GM18951 (cell line): ENCODE results near the gene LAMB2.

Experiments
- POLR2A ChIP-seq: IDR thresholded peaks from 4 replicates; pipeline ENCODE4 v1.6.1; 2011; ENCODE audit warnings: mild to moderate bottlenecking; ENCODE audit not compliant: insufficient read length, insufficient read depth; ENCODE audit errors: extremely low read depth
- in situ Hi-C: fragments of 300-500 bp; cut with MboI; formaldehyde crosslinking; loops from one replicate; pipeline ENCODE4 v1.12.0; 2022; ENCODE audit warnings: low sequenced_read_pairs, mixed read lengths, inconsistent platforms; ENCODE audit not compliant: unreplicated experiment

The LAMB2 gene

GRCh38 chr3:49166752-49167556 is 34.1 kb upstream of the LAMB2 start:
- no peak for TF ChIP-seq POLR2A
- in situ Hi-C loops: no loop called here

- in situ Hi-C loops: no loop called here
- peak; percentile 81 for TF ChIP-seq POLR2A
Measured at GRCh38 chr3:49165771-49166751, 33.2 kb upstream of the LAMB2 start, which contains the start of gene CCDC71. Gene CCDC71 (minus strand): TSS chr3:49166331. CDS start chr3:49164208, 2,123 bp downstream.

DNA sequence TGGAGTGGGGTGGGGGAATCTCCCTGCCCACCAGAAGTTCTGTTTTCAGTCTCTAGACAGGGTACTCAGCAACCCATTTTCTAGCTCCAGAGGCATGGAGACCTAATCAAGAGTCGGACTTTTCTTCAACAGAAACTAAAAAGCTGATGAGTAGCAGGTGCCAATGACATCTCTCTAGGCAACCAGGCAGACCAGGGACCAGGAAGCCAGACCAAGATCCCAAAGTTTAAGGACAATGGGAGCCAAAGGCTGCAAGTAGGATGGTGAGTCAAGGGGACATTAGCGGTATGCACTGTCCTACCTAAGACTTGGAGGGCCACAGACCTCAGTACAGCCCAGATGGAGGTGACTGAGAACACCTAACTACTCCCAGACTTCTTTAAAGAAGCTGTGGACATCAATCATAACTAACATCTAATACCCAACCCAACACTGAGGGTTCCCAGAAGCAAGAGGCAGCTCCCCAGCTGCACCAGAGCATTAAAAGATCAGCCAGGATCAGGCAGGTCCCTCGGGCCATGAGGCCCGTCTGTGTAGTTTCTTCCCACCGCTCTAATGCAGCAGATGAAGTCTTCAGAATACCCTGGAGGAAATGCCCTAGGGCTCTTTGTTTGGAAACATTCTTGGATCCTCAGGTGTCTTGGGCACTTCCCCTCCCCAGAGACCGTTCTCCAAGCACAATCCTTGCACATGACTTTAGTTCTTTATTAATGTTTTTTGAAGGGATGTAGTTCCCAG is 32.3 kb upstream of the LAMB2 start:
- TF ChIP-seq POLR2A: no peak
- in situ Hi-C loops: no loop called here

GRCh38 chr3:49163609-49164008 is 30.8 kb upstream of the LAMB2 start:
- in situ Hi-C loops: no loop called here
- no peak for TF ChIP-seq POLR2A

- no peak for TF ChIP-seq POLR2A
- in situ Hi-C loops: no loop called here
Measured at GRCh38 chr3:49162751-49163419, 30.0 kb upstream of the LAMB2 start.

GRCh38 chr3:49161808-49162530 is 29.1 kb upstream of the LAMB2 start:
- in situ Hi-C loops: no loop called here
- no peak for TF ChIP-seq POLR2A

DNA sequence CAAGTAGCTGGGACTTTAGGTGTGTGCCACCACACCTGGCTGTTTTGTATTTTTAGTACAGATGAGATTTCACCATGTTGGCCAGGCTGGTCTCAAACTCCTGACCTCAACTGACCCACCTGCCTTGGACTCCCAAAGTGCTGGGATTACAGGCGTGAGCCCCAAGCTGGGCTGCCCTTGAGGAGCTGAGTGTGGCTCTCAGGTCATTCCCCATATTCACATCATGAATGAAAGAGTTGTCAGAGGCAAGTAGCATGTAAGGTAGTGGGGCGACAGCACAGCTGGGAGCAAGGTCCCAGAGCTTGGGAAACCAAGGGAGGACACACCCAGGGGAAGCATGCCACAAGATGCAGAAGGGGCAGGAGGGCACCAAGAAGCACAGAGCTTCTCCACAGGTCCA is 28.3 kb upstream of the LAMB2 start:
- in situ Hi-C loops: no loop called here
- TF ChIP-seq POLR2A: no peak

DNA sequence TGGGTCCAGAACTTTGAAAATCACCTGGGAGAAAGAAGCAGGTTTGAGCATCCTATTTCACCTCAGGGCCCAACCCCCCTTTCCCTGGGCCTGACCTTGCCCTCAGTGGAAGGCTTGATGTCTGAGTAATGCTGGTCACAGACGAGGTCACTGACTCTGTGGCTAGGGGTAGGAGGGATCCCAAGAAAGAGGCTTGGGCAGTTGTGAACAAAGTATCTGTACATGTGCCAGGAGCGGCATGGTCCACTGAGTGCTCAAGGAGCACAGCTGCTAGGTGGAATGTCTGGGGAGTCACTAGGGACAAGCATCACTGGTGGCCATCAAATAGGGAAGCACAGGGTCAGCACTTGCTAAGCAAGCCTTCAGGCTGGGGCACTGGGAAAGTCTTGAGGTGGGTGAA is 25.9 kb upstream of the LAMB2 start:
- in situ Hi-C loops: no loop called here
- no peak for TF ChIP-seq POLR2A

DNA sequence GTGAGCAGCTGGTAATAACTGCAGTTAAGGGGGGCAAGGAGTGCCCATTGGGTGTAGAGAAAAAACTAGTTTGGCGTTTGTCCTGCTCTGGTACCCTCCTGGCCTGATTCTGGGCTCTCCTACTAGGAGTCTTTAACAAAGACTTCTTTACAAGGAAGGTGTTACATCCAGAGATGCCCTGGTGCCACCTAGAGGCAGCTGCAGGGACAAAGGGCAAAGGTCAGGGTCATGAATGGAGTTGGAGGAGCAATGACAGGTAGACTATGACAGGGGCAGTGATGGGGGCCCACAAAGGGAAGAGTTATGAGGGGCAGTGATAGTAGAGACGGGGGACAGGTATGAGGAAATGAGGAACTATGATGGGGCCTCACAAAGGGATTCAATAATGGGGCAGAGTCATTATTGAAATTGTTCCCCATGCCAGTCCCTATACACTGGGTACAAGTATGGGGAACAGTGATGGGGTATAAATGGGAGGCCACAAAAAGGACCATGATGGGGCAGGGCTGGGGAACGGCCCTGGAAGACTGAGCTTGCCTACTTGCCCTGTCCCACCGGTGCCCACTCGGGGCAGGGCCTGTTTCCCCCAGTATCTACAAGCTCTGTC is 25.4 kb upstream of the LAMB2 start:
- no peak for TF ChIP-seq POLR2A
- in situ Hi-C loops: no loop called here

- in situ Hi-C loops: no loop called here
- no peak for TF ChIP-seq POLR2A
Measured at GRCh38 chr3:49157289-49157688, 24.4 kb upstream of the LAMB2 start.

DNA sequence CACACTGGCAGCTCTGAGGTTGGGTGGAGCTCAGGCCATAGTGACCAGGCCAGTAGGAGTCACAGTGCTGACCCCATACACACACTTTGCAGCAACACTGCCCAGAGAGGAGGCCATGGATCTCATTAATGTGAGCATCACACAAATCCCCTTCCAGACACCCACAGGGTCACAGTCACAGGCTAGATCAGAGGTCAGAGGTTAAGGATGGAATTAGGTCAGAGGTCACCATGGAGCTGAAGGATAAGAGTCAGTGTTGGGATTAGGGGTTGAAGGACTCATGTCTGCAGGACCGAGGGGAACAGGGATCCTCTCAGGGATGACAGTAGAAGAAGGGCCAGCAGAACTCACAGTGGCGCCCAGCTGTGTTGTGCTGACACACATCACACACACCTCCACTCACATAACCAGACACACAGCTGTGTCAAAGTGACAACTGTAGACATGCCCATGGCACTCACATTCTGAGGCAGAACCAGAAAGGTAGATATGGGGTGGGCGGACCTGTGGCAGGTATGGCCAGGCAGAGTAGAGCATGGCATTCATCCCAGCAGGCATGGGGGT is 20.6 kb upstream of the LAMB2 start:
- TF ChIP-seq POLR2A: no peak
- in situ Hi-C loops: no loop called here
